Mesenchymal stem cell (in vitro differentiated cells and primary cell): ENCODE measurements around the gene DENND6A.

Experiments
- DNase-seq: peaks from one replicate; pipeline ENCODE4 v3.0.0-alpha.2; 2013
- H2AFZ ChIP-seq: one replicate; pipeline ENCODE4 v1.6.1; 2013; ENCODE audit warnings: low read depth, mild to moderate bottlenecking, control low read depth, inconsistent platforms, low read length, moderate library complexity
- H2AK5ac ChIP-seq: 2 replicates; pipeline ENCODE4 v1.6.1; 2013; ENCODE audit warnings: low read length, moderate library complexity, mild to moderate bottlenecking, inconsistent platforms; ENCODE audit not compliant: severe bottlenecking
- H2BK120ac ChIP-seq: one replicate; pipeline ENCODE4 v1.6.1; 2013; ENCODE audit warnings: low read depth, mild to moderate bottlenecking, inconsistent platforms, low read length, moderate library complexity
- H2BK12ac ChIP-seq, 2 experiments: one replicate each; pipeline ENCODE4 v1.6.1; 2013; ENCODE audit warnings: inconsistent platforms in 2 of 2, low read length in 2 of 2, mild to moderate bottlenecking in 2 of 2, moderate library complexity in 2 of 2, control low read depth in 1 of 2
- H2BK15ac ChIP-seq: one replicate; pipeline ENCODE4 v1.6.1; 2013; ENCODE audit warnings: mild to moderate bottlenecking, low read depth, inconsistent platforms; ENCODE audit not compliant: poor library complexity, severe bottlenecking
- H2BK5ac ChIP-seq: 2 replicates; pipeline ENCODE4 v1.6.1; 2013; ENCODE audit warnings: low read depth, mild to moderate bottlenecking, low read length, control low read depth, inconsistent platforms; ENCODE audit not compliant: poor library complexity, severe bottlenecking
- H3K14ac ChIP-seq, 2 experiments: one replicate each; pipeline ENCODE4 v1.6.1; 2013; ENCODE audit warnings: inconsistent platforms in 2 of 2, low read length in 2 of 2, control low read depth in 1 of 2, mild to moderate bottlenecking in 1 of 2, moderate library complexity in 1 of 2
- H3K18ac ChIP-seq, 2 experiments: one replicate each; pipeline ENCODE4 v1.6.1; 2013; ENCODE audit warnings: inconsistent platforms in 2 of 2, low read length in 2 of 2, control low read depth in 1 of 2, low read depth in 1 of 2, mild to moderate bottlenecking in 1 of 2
- H3K23ac ChIP-seq, 2 experiments: one replicate each; pipeline ENCODE4 v1.6.1; 2013; ENCODE audit warnings: inconsistent platforms in 2 of 2, low read length in 2 of 2, mild to moderate bottlenecking in 2 of 2, moderate library complexity in 2 of 2, control low read depth in 1 of 2
- H3K27ac ChIP-seq: 2 replicates; pipeline ENCODE4 v1.5.1; 2013; ENCODE audit warnings: mild to moderate bottlenecking, moderate library complexity, low read length, control low read depth, inconsistent platforms; ENCODE audit not compliant: poor library complexity, severe bottlenecking
- H3K27me3 ChIP-seq, 2 experiments: 2 replicates each; pipeline versions ENCODE4 v1.6.1 to v1.7.0; 2013; ENCODE audit warnings: low read length in 2 of 2, mild to moderate bottlenecking in 2 of 2, moderate library complexity in 2 of 2, control low read depth in 1 of 2, inconsistent platforms in 1 of 2; ENCODE audit not compliant: control insufficient read depth in 1 of 2, insufficient read depth in 1 of 2
- H3K36me3 ChIP-seq, 2 experiments: 2 replicates each; pipeline versions ENCODE4 v1.6.1 to v1.7.0; 2013; ENCODE audit warnings: low read length in 2 of 2, control low read depth in 1 of 2, inconsistent platforms in 1 of 2, low read depth in 1 of 2, mild to moderate bottlenecking in 1 of 2; ENCODE audit not compliant: insufficient read depth in 2 of 2, control insufficient read depth in 1 of 2
- H3K4ac ChIP-seq, 2 experiments: one replicate each; pipeline ENCODE4 v1.6.1; 2013; ENCODE audit warnings: inconsistent platforms in 2 of 2, low read length in 2 of 2, mild to moderate bottlenecking in 2 of 2, moderate library complexity in 2 of 2, control low read depth in 1 of 2, low read depth in 1 of 2
- H3K4me1 ChIP-seq: 2 replicates; pipeline ENCODE4 v1.6.1; 2013; ENCODE audit warnings: low read depth, low read length, control low read depth; ENCODE audit not compliant: control insufficient read depth, insufficient read depth
- H3K4me2 ChIP-seq: 2 replicates; pipeline ENCODE4 v1.6.1; 2013; ENCODE audit warnings: low read length, mild to moderate bottlenecking, inconsistent platforms; ENCODE audit not compliant: poor library complexity, severe bottlenecking
- H3K4me3 ChIP-seq, 2 experiments: 2 replicates each; pipeline versions ENCODE4 v1.5.1 to v1.7.0; 2013; ENCODE audit warnings: low read length in 2 of 2, mild to moderate bottlenecking in 2 of 2, control low read depth in 1 of 2, low read depth in 1 of 2; ENCODE audit not compliant: insufficient read depth in 1 of 2
- H3K79me1 ChIP-seq: replicated peaks from 2 replicates; pipeline ENCODE4 v1.6.1; 2013; ENCODE audit warnings: mild to moderate bottlenecking, control low read depth, low read length, inconsistent platforms; ENCODE audit not compliant: poor library complexity, severe bottlenecking
- H3K9ac ChIP-seq: 2 replicates; pipeline ENCODE4 v1.7.0; 2013; ENCODE audit warnings: mild to moderate bottlenecking, low read length, moderate library complexity
- H3K9me3 ChIP-seq: 2 replicates; pipeline ENCODE4 v1.7.0; 2013; ENCODE audit warnings: mild to moderate bottlenecking, low read length; ENCODE audit not compliant: control insufficient read depth
- H4K8ac ChIP-seq: one replicate; pipeline ENCODE4 v1.6.1; 2013; ENCODE audit warnings: inconsistent platforms, mild to moderate bottlenecking, low read length, moderate library complexity
- H4K91ac ChIP-seq: one replicate; pipeline ENCODE4 v1.6.1; 2013; ENCODE audit warnings: mild to moderate bottlenecking, low read length, inconsistent platforms
- WGBS: methylation state at CpG from one replicate; pipeline ENCODE4 v1.1.7; 2013; ENCODE audit warnings: mixed read lengths; 5-methylcytosine and 5-hydroxymethylcytosine counted together

The DENND6A gene

DNA sequence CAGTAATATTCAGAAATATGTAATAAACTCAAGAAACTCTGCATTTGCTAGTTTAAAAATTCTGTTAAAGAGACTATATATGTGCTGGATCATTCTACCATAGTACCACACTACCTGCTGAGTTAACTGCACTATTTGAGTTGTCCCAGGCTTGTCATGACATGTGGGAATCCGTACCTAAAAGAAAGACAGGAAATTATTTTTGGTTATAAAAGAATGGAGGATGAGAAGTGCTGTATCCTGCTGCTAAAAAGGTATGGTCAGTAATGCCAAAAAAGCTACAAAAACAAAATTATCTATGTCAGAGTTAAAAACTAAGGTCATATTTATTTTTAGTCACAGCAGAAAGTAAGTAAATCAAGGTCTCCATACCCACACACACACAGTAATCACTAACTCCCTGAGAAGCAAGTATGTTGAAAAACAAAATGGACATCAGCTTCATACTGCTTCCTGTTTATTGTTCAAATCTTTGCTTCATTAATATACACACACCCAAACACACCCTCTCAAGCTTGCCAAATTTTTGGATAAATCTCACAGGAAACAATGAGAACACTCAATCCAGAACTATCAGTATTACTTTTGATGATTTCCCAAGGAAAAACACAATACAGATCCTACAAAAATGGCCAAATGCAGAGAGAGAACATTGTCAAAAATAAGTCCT is 33.7 kb downstream of the DENND6A start:
- Histone ChIP-seq H3K23ac (no peak overlapping the region), H3K4me1 (no peaks in the 10 kb centered on the region), H3K4ac (no peak overlapping the region), H2BK12ac (no peak overlapping the region), H3K36me3 (peaks cover 11 to 73% of the 10 kb centered on the region in 2 experiments), H3K9me3 (no peaks in the 10 kb centered on the region), H3K18ac (no peak overlapping the region), H4K91ac (no peak overlapping the region), H2BK5ac (no peak overlapping the region), H2AFZ (no peak overlapping the region), H3K79me1 (peaks cover 5% of the 10 kb centered on the region), H2AK5ac (no peak overlapping the region), H3K4me3 (no peak overlapping the region), H3K27ac (no peak overlapping the region), H3K4me2 (no peak overlapping the region), H3K9ac (peak overlapping the region; percentile 18), H2BK15ac (no peak overlapping the region), H3K27me3 (no peaks in the 10 kb centered on the region), H3K14ac (no peak overlapping the region), H2BK120ac (no peak overlapping the region), H4K8ac (no peak overlapping the region)
- DNase-seq = no peak
- no CpG with 5 or more reads among the region's 1 CpG for WGBS

DNA sequence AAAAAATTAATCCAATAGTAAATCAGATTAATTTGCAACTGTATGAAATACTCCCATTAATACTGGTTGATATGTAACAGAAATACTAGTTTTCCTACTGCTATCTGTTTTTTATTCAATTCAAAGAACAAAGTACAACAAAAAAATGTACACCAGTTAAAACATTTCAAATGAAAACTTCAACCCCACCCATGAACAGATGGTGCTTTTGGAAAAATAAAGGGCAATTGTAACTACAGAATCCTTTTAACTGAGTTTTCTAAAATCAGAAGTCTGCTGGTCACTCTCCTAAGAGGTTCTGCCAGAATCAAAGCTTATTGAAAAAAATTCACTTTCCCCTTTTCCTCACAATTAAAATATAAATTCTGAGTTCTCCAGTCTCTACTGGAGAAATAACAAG is 34.3 kb downstream of the DENND6A start:
- Histone ChIP-seq H3K79me1 (peaks cover 5% of the 10 kb centered on the region), H3K18ac (no peak overlapping the region), H3K23ac (no peak overlapping the region), H2BK12ac (no peak overlapping the region), H3K14ac (no peak overlapping the region), H3K9me3 (no peaks in the 10 kb centered on the region), H2AFZ (no peak overlapping the region), H2AK5ac (no peak overlapping the region), H2BK120ac (no peak overlapping the region), H3K4ac (no peak overlapping the region), H3K4me3 (no peak overlapping the region), H2BK15ac (no peak overlapping the region), H3K9ac (peak overlapping the region; percentile 18), H3K36me3 (peaks cover 11 to 69% of the 10 kb centered on the region in 2 experiments), H3K4me1 (no peaks in the 10 kb centered on the region), H4K91ac (no peak overlapping the region), H3K4me2 (no peak overlapping the region), H3K27ac (no peak overlapping the region), H4K8ac (no peak overlapping the region), H2BK5ac (no peak overlapping the region), H3K27me3 (no peaks in the 10 kb centered on the region)
- no peak for DNase-seq

DNA sequence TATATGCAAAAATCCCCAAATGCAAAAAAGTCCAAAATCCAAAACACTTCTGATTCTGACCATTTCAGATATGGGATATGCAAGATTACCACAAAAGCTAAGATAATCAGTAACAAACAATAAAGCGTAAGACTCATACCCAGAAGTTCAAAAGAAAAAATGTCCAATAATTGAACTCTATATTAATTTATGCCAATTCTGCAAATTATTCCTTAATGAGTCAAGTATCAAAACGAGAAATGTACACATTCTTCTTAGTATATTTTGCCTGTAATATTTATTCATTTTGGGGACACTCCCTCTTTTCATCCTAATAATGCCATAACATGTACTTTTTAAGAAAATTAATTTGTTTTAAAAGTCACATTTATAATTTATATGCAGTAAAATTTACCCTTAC is 37.1 kb downstream of the DENND6A start:
- Histone ChIP-seq H2BK12ac (no peak overlapping the region), H3K18ac (no peak overlapping the region), H2AFZ (no peak overlapping the region), H2BK5ac (no peak overlapping the region), H2BK120ac (no peak overlapping the region), H2AK5ac (no peak overlapping the region), H4K8ac (no peak overlapping the region), H3K36me3 (peaks cover 9 to 81% of the 10 kb centered on the region in 2 experiments), H3K9me3 (no peaks in the 10 kb centered on the region), H3K27me3 (no peaks in the 10 kb centered on the region), H4K91ac (no peak overlapping the region), H3K27ac (no peak overlapping the region), H3K79me1 (peaks cover 9% of the 10 kb centered on the region), H2BK15ac (no peak overlapping the region), H3K4me2 (no peak overlapping the region), H3K9ac (no peak overlapping the region), H3K4ac (no peak overlapping the region), H3K4me1 (no peaks in the 10 kb centered on the region), H3K14ac (no peak overlapping the region), H3K4me3 (no peak overlapping the region), H3K23ac (no peak overlapping the region)
- WGBS = no CpG with 5 or more reads among the region's 2 CpGs
- DNase-seq = no peak

DNA sequence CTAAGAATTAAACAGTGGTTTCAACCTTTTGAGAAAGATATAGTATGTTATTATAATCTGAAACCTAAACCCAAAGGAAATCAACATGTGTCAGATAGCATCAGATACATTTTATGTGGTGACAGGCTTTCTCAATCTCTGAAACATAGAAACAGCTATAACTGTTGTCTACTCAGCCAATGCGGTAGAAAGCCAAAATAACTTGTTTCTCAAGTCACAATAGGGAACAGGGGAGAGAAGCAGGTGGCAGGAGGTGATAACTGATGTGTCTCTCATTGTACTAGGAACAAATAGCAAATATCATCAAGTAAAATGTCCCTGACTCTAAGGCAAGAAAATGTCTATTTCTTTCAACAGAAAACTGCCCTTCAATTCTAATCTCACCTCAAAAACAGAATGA is 38.6 kb downstream of the DENND6A start:
- Histone ChIP-seq H3K4me3 (no peak overlapping the region), H3K79me1 (peaks cover 10% of the 10 kb centered on the region), H3K27me3 (no peaks in the 10 kb centered on the region), H3K4me1 (no peaks in the 10 kb centered on the region), H3K27ac (no peak overlapping the region), H3K23ac (no peak overlapping the region), H3K4me2 (no peak overlapping the region), H2BK15ac (no peak overlapping the region), H3K9ac (no peak overlapping the region), H2BK12ac (no peak overlapping the region), H2AFZ (no peak overlapping the region), H4K91ac (no peak overlapping the region), H3K14ac (no peak overlapping the region), H2BK5ac (no peak overlapping the region), H2AK5ac (no peak overlapping the region), H3K4ac (no peak overlapping the region), H3K18ac (no peak overlapping the region), H3K9me3 (no peaks in the 10 kb centered on the region), H3K36me3 (peaks cover 3 to 74% of the 10 kb centered on the region in 2 experiments), H2BK120ac (no peak overlapping the region), H4K8ac (no peak overlapping the region)
- DNase-seq = no peak
- no CpG with 5 or more reads among the region's 1 CpG for WGBS
